GM18511 (cell line): ENCODE data around the gene FHL1.
"Not testable (repeated sequence)": the region's sequence is repeated elsewhere in the genome, so short reads cannot be mapped to it uniquely, and the experiment has no call there.

Source experiments
- ATAC-seq: cut with Tn5 transposase; IDR thresholded peaks from one replicate; pipeline ENCODE4 v1.9.1; 2021; ENCODE audit warnings: mild to moderate bottlenecking, moderate library complexity; ENCODE audit not compliant: unreplicated experiment

FHL1 gene

DNA sequence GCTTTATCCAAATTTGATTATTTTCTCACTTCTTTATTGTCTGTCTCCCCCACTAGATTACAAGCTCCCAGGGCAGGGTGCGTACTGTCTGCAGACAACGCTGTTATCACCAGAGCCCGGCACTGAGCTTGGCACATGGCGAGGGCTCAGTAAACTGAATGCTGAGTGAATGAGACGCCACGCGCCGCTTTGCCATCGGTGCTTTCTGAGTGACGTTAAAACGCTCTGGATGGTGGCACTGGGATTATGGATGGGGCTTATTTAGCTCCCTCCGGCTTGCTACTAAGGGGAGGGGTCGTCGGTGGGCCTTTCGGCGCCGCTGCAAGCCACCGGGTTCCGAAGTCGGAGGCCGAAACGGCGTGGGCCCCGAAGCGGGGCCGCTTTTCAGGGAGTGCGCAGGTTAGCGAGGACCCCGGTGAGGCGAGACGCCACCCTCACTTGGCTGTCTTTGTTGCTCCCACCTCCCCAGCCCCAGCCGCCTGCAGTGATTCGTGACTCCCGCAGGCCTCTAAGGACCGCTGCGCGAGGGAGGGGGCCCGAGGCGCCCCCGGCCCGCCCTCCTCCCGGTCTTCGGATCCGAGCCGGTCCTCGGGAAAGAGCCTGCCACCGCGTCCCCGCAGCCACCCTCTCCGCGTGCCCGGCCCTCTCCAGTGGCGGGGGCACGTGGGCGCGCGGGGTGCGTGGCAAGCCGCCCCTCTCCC lies 569 bp upstream of the FHL1 start:
- no peak for ATAC-seq

DNA sequence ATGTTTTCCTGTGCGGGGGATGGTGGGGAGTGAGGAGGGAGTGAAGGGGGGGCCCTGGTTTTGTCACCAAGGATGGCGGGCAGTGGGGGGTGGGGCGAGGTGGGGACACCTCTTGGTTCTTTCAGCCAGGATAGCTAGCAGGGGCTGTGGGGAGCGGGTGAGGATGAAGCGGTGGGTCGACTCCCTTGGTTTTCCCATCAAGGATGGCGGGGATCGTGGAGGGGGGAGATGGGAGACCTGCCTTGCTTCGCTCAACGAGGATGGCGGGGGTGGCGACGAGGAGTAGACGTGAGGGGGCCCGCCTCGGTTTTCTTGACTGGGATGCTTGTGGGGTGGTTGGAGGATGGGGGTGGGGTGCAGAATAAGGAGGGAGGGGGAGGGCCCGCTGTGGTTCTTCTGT lies 643 bp downstream of the FHL1 start:
- ATAC-seq: no peak

DNA sequence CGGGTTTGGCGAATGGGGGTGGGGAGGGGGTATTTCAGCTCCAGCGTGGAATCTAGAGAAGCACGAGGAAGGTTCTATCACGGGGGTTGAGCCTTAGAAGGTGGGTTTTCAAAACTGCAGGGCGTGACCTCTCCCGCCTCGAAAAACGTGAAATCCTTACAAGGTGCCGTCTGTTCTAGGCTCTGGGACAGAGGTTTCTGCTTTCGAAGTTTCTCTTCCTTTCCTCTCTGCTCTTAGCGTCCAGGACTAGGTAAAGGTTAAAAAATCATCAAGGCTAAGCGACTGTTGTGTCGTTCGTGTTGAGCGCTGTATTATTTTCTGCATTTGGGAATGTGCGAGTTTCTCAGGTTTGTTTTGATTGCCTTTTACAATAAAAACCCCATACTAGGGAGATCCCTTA lies 1.1 kb downstream of the FHL1 start:
- ATAC-seq: no peak

DNA sequence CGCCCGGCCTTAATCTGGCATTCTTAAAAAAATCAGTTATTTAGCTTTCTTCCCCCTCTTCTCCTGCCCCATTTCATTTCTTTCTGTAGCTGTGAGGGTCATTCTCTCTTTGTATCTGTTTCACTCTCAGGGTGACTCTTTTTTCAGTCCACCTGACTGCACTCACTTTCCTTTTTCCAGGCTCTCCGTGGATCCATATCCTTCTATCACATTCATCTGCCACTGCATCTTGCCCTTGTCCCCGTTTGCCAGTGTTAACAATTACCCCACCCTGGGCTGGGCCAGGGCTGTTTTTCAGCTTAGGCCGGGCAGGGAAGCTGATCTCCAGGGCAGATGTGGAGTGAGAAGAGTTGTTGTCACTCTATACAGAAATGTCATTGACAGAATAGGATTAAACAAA lies 7.7 kb downstream of the FHL1 start:
- ATAC-seq: no peak

DNA sequence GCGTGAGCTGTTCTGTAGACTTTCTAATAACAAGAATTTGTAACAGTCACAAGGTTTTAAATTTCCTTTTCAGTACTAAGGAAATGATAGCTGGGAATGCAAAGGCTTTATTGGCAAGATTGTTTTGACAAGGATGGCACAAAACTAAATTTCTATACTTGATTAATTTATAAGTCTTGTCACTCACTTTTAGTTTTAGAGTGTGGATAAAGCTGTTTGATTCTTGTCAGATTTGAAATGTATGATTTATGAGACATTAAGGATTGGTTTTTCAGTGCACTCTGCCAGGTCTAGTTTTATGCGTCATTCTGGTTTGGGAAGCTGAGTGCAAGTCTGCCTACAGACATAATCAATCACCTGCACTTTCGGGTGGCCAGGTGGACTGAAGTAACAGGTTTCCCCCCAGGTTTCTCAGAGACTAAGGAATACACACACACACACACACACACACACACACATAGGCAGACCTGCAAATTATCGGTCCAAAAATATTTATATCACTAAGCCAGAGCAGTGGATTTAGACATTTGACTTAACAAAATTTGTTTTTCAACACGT lies 9.3 kb downstream of the FHL1 start:
- ATAC-seq: no peak

DNA sequence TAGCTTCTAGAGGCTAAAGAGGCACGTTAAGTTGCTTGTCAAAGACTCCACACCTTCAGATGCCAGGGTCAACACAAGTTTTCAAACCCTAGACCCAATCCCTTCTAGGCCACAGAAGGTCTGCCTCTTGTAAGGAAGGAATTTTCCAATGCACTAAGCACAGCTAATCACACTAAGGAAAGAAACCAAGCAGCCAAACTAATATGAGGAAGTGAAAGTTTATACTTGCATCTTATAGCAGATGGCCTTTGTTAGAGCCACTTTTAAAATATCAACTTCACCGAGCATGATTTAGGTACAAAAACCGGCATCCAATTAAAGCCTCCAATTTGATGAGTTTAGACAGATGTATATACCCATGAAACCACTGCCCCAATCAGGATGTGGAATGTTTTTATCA lies 9.9 kb downstream of the FHL1 start:
- peak; percentile 68 for ATAC-seq

DNA sequence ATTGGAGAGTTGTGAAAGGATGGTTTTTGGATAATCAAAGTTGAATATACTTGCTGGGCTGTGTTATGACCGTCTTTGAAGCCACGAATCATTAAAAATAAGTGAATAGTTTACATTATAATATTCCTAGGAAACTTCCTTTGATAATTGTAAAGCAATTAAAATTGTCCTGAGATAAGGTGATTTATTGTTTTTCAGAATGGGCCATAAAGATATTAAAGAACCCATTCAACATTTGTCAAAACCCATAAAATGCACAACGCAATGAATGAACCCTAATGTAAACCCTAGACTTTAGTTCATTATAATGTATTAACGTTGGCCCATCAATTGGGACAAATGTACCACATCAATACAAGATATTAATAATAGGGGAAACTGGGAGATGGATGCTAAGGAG lies 11.4 kb downstream of the FHL1 start:
- no peak for ATAC-seq

DNA sequence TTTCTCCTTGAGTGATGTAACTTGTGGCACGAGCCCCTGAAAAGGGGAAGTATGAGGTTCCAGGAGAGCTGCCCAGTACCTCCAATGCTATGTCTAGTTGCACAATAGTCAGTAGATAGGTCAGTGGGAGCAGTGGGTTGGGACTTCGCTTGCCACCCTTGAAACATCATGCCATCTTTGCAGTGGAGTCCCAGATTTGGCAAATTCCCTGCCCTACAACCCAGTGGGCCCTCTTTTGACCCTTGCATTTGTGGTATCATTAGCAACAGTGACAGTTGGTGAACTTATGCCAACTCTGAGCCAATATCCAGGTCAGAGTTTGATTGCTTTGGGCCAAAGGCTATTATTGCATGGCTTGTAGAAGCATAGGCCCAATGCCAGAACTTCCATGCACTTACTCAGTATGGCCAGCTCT lies 12.3 kb downstream of the FHL1 start:
- ATAC-seq: no peak

DNA sequence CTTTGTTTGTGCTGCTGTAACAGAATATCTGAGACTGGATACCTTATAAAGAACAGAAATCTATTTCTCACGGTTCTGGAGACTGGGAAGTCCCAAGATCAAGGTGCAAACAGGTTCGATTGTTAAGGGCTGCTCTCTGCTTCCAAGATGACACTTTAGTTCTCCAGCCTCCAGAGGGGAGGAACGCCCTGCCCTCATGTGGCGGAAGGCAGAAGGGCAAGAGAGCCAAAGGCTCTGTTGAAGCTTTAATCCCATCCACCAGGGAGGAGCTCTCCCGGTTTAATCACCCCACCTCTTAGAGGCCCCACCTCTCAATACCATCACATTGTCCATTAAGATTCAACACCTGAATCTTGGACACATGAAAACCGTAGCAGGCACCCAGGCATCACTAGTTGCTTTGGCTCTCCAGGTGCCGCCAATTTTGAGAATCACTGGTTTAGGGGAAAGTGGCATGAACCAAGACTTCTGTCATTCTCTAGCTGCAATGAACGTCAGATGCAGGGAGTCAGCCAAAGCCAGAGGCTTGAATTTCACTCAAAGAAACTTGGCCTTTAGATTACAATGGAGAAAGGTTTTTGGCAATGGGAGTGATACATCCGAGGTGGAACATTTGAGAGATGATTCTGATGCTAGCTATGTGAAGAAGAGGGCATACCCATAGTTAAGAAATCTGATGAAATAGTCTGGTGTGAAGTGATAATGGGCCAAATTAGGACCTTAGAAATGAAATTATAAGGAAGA lies 15.7 kb downstream of the FHL1 start:
- ATAC-seq: peak; percentile 63

DNA sequence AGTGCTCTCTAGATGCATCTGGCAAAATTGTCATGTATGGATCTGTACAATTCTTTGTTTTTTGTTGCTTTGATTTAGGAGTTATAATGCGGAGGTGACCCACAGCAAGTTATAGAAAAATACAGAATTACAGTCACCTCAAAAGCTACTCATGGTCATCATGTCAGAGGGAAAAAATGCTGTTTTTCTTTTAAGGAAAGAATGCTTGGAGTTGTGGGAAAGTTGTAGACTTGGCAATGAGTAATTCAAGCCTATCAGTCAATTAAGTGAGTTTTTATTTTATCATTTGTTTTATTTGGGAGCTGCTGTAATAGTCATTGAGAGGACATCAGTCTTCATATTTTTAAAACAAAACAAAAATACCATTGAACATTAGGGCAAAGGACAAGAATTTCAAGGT lies 16.4 kb downstream of the FHL1 start:
- ATAC-seq: no peak

DNA sequence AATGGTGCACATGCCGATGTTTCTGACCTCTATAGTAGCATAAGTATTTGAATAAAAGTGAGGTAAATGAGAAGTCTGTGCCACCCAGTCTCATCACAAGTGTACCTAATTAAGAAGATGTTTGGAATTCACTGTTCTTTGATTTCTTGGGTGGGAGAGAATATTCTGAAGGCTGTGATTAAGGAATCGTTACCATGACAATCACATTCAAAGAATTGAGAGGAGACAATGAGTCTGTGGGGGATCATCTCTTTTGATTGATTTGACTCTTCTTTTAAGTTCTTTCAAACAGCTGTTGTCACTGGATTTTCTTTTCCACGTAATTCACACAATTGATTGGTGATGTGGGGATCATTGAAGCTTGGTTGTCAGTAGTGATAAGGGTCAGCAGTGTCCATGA lies 18.1 kb downstream of the FHL1 start:
- no peak for ATAC-seq

DNA sequence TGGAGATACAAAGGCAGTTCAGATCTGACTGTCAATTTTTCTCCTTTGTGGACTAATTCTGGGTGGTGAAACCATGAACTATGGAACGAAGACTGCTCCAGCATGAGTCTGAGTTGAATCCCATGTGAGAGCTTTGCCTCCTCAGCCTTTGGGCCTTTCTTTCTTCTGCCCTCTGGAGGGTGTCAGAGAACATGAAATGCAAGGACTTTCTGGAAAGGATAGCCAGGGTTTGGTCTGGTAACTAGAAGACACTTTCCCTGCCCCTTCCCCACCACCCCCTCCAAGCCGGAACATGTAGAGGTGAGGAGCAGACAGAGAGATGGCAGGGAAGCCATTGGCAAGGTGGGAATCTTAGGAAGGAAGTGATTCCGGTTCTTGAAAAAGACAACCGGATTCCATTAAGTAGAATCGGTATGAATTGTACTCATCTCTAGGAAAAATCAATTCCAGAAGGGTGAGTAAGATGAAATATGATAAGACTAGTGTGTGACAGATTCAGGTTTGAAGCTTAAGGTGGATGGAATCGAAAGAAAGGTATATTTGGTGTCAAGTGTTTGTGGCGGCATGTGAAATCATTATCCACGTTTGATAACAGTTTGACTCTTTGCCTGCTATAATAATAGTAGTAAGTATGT lies 19.0 kb downstream of the FHL1 start:
- ATAC-seq: no peak

DNA sequence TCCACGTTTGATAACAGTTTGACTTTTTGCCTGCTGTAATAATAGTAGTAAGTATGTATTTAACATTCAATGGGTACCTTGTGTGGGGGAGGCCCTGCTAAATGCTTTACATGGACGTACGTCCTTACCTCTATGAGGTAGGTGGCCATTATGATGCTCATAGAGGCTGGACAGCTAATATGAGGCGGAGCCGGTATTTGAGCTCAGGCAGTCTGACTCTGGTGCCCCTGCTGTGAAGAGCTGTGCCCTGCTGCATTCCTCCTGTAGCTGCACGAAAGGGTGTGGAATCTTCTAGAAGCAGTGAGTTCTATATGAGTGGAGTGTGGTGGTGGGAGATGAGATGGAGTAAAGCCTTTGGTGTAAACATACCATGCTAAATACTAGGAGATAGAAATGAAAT lies 20.7 kb downstream of the FHL1 start:
- ATAC-seq: not testable (repeated sequence)

DNA sequence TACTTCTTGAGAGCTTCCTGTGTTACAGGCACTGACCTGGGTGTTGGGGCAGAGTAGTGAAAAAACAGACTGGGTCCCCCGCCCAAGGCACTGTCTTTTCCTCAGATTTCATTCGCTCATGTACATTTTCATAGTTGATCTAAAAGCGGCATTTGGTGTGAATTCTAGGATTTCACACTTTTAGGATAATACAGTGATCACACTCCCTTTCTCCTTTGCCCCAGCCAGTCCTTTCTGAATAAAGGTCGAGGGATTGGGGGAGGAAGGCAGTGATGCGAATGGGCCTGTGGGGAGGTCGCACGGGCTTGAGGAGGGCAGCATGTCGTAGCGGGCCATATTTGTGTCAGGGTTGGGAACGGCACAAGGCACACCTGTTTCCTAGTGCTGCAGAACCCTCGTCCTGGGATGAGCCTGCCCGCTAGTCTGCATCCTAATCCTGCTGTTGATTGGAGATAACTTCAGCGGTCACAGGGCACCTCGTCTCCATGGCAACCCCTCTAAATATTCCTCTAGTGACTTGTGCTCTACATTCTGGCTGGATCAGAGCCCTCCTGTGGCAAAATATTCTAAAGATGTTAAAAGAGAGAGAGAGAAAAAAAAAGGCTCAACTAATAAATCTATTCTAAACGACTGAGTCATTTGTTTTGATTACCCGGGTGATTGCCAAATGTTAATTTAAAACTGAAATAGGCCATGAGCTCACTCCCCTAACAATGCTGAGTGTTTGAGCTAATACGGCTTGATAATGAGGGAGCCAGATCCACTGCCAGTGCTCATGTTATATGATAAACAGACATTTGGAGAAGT lies 21.8 kb downstream of the FHL1 start:
- no peak for ATAC-seq

DNA sequence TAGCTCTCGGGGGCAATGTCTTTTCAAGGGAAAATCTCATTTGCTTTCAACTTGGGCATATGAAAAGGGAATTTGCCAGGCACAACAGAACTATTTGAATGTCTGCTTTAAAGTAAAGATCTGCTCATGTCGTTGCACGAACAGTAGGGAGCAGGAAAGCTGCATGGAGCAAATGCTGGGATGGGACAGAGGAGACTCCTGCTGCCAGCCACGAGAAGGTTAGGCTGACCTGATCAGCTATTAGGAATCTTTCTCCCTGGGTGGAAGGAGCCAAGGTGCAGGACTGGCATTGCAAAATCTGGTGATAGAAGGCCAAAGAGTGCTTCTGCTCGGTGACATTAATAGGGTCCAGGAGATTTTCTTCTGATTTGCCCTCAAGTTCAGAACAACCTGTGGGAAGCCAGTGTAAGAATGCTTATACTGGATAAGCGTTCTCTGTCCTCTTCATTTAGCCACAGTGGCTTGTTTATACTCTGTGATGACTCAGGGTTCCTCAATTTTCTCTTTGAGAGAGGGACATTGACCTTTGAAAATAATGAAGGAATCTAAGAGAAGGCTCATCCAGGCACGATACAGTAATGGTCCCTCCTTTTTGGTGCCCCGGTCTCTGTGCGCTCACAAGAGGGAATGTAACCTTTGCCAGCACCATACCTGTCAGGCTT lies 22.9 kb downstream of the FHL1 start:
- no peak for ATAC-seq

DNA sequence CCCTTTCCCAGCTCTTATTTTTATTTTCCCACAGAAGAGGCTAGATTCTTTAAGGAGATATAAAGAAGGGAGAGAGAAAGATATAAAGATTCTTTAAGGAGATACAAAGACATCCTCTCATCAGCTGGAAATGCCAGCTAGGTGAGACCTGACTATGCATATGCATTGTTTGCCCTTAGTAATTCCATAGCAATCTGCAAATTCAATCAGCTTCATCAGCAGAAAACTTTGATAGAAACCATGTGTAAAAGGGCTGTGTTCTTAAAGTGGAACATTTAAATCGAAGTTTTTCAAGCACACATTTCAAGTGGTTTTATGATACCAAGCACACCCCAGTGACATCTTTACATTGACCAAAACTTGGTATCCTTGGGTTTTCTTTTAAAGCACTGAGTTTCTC lies 24.1 kb downstream of the FHL1 start:
- ATAC-seq: no peak

DNA sequence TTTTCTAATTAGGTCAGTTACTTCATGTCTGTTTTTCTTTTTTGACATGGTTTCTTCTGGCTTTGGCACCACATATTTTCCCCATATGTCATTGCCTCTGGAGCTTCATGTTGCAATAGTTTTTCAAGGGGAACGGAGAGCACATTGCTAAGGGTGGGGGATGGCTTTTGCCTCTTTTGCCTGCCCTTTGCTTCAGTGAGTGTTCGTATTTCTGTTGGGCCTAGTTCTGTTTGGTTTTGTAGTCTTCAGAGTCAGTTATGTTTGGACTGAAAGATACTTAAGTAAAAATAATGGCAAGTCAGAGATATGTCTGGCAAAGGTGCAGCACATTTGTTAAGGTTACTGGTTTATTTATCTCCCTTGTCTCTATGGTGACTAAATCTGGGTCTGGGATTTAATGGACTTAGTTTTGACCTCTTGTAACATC lies 29.1 kb downstream of the FHL1 start:
- no peak for ATAC-seq

DNA sequence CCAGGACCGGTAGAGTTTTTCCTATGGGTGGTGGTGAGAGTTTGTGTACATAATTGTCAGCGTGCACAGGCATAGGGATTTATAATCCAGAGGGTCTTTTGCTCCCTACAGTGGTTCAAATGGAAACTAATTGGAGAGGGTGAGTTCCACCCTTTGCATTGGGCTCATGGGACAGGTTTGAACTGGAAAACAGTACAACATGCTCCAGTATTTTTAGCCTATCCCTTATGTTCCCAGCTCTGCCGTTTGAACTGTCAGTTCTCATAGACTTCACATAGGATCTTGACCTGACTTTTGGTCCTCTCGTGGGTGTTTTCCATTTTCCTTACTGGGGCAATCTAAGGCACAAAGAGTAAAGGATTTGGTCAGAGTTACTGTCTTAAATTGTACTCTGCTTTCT lies 31.8 kb downstream of the FHL1 start:
- no peak for ATAC-seq

DNA sequence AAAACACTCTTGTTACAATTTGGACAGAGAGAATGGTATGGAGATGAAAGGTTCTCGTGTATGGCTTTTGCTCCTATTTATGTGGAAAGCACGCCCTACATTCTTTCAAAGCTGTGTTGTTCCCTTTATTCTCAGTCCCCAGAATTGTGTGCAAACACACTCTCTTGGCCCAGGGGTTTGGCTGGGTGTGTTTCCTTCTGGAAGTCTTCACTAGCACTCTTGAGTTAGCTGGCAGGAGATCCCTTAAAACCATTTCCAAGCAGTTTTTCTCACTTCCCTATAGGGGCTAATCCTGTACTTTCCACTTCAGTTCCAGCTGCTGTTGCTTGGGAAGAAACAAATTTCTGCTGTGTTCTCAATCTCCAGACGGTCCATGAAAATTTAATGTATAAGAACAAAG lies 35.1 kb downstream of the FHL1 start:
- ATAC-seq: no peak

DNA sequence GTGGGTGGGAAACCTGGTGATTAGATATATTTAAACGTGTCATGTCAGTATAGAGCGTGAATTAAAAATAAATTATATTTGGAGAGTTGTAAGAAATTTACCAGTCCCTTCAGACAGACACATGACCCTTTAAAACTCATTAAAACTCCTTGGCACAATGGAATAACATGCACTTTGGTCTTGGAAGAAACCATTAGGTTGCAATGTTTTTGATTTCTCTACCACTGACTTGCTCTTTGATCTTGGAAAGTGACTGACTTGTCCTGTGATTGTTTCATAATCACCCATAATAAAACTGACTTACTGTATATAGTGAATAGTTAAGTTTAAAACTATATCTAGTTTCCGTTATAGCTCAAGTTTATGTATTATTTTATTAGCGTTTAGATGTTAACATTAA lies 35.8 kb downstream of the FHL1 start:
- no peak for ATAC-seq

DNA sequence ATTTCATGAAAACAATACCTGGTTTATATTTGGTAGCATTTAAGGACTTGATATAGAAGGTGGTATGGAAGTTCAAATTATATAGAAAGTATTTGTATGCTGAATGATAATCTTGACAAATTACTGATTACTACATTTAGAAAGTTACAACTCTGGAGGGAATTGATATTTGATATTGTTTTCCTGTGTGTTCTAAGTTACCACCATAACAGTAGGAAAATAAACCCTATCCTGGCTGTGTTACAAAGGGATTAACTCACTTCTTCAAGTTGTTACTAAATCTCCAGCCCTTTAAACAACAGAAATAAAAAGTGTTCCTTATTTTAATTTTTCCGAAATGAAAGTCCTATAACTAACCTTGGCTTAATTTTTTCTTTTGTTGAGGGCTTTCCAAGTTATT lies 36.6 kb downstream of the FHL1 start:
- no peak for ATAC-seq
